ENCODE data around the gene PPM1B. TPM values are rescaled to one million over a fixed set of nuclear protein-coding genes. Genes with fewer than 3 reads are reported as not detected.

PPM1B gene
- total RNA-seq, 4 donors from 2014 or later, result 35.1 to 72.6 (median 61.5) TPM

DNA sequence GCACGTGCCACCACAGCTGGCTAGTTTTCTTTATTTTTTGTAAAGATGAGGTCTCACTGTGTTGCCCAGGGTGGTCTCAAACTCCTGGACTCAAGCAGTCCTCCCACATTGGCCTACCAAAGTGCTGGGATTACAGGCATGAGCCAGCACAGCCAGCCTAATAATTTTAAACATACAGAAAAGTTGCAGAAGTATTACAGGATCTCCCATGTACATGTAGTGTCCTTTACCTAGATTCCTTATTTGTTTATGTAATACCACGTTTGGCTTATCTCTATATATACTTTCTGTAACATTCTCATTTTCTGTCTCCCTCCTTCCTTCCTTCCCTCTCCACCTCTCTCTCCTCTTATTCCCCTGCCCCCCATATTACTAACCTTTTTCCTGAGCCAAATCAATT lies 41.7 kb downstream of the PPM1B start:
- no peak for DNase-seq (ENCODE audit: low spot score in 2 of 2)
- peaks cover 0 to 5% (median 0%) of the 10 kb centered on the region in 4 donors for H3K4me1 ChIP-seq
- WGBS, 2 donors, result 87 to 92% methylated on average over 2 of the region's 2 CpGs
- no peaks in the 10 kb centered on the region for H3K27me3 ChIP-seq
- TF ChIP-seq EP300 (IDR thresholded peaks at IDR 0.05) (no peak), POLR2A (IDR thresholded peaks at IDR 0.05) (no peak)
- TF ChIP-seq, protein P1, sequence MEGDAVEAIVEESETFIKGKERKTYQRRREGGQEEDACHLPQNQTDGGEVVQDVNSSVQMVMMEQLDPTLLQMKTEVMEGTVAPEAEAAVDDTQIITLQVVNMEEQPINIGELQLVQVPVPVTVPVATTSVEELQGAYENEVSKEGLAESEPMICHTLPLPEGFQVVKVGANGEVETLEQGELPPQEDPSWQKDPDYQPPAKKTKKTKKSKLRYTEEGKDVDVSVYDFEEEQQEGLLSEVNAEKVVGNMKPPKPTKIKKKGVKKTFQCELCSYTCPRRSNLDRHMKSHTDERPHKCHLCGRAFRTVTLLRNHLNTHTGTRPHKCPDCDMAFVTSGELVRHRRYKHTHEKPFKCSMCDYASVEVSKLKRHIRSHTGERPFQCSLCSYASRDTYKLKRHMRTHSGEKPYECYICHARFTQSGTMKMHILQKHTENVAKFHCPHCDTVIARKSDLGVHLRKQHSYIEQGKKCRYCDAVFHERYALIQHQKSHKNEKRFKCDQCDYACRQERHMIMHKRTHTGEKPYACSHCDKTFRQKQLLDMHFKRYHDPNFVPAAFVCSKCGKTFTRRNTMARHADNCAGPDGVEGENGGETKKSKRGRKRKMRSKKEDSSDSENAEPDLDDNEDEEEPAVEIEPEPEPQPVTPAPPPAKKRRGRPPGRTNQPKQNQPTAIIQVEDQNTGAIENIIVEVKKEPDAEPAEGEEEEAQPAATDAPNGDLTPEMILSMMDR (IDR thresholded peaks at IDR 0.05), result no peak
- no peak overlapping the region for H3K27ac ChIP-seq
- peaks cover 0 to 41% (median 16%) of the 10 kb centered on the region in 3 donors for H3K36me3 ChIP-seq
- H3K9me3 ChIP-seq, result peaks cover 0 to 13% (median 0%) of the 10 kb centered on the region in 4 donors
- no peak overlapping the region for H3K4me3 ChIP-seq

DNA sequence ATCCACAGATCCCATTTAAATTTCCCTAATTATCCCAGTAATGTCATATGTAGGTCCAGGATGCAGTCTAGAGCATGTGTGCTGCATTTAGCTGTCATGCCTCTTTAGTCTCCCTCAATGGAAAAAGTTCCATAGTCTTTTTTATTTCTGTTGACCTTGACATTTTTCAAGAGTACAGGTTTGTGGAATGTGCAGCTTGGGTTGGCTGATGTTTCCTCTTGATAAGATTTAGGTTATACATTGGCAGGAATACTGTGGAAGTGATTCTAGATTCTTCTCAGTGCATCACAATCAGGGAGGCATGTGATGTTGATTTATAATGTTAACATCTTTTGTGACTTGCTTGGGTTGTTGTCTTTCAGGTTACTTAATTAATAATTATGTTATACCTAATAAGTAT lies 42.5 kb downstream of the PPM1B start:
- peaks cover 0 to 46% (median 16%) of the 10 kb centered on the region in 3 donors for H3K36me3 ChIP-seq
- TF ChIP-seq EP300 (IDR thresholded peaks at IDR 0.05), result no peak
- TF ChIP-seq, protein P1 (IDR thresholded peaks at IDR 0.05), result no peak
- TF ChIP-seq POLR2A (IDR thresholded peaks at IDR 0.05), result no peak
- no peak overlapping the region for H3K27ac ChIP-seq
- H3K4me3 ChIP-seq, result no peak overlapping the region
- H3K9me3 ChIP-seq, result peaks cover 0 to 13% (median 0%) of the 10 kb centered on the region in 4 donors
- H3K27me3 ChIP-seq, result no peaks in the 10 kb centered on the region
- H3K4me1 ChIP-seq, result no peaks in the 10 kb centered on the region
- no peak for DNase-seq (ENCODE audit: low spot score in 2 of 2)

DNA sequence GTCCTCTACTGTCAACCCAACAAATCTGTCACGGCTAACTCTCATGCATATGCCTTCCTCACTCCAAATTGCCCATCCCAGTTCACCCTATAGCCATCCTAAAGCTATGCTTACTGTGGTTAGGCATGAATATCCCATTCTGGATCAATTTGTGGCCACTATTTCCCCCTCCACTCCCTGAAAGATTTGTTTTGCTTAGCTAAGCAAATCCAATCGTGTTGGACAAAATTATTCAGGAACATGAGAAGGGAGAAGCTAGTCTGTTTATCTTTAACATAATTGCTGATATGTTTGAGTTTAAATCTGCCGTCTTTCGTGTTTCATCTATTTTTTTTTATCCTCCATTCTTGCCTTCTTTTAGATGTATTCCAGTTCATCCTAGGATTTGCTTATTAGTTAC lies 43.6 kb downstream of the PPM1B start:
- DNase-seq (ENCODE audit: low spot score in 2 of 2), result no peak
- TF ChIP-seq, protein P1 (IDR thresholded peaks at IDR 0.05), result no peak
- TF ChIP-seq POLR2A (IDR thresholded peaks at IDR 0.05) (no peak), EP300 (IDR thresholded peaks at IDR 0.05) (no peak)
- Histone ChIP-seq H3K36me3 (peaks cover 0 to 46% (median 16%) of the 10 kb centered on the region in 3 donors), H3K27ac (no peak overlapping the region), H3K4me3 (no peak overlapping the region), H3K9me3 (peaks cover 0 to 13% (median 0%) of the 10 kb centered on the region in 4 donors), H3K4me1 (no peaks in the 10 kb centered on the region), H3K27me3 (no peaks in the 10 kb centered on the region)
- 91% methylated on average over 4 of the region's 4 CpGs for WGBS, 2 donors

DNA sequence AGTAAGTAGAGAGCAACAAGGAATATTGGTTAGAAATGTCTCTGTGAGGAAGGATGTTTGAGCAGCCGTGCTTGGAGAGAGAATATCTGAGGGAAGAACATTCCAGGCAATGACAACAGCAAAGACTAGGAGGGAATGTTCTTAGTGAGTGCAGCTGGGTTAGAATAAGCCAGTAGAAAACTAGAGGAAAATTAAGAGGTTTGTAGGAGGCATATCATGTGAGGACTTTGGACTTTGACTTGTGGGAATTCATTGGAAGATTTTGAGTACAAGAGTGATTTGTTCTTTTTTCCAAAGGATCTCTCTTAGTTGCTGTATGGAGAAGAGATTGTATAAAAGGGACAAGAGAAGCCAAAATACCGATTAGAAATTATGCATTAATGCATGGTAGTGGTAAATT lies 47.2 kb downstream of the PPM1B start:
- Histone ChIP-seq H3K9me3 (no peaks in the 10 kb centered on the region), H3K27me3 (no peaks in the 10 kb centered on the region), H3K36me3 (peaks cover 0 to 45% (median 0%) of the 10 kb centered on the region in 3 donors), H3K4me3 (no peak overlapping the region), H3K27ac (no peak overlapping the region), H3K4me1 (no peaks in the 10 kb centered on the region)
- TF ChIP-seq, protein P1 (IDR thresholded peaks at IDR 0.05), result no peak
- TF ChIP-seq POLR2A (IDR thresholded peaks at IDR 0.05) (no peak), EP300 (IDR thresholded peaks at IDR 0.05) (no peak)
- DNase-seq (ENCODE audit: low spot score in 2 of 2), result no peak
- 52 to 55% methylated on average over 2 of the region's 2 CpGs for WGBS, 2 donors

DNA sequence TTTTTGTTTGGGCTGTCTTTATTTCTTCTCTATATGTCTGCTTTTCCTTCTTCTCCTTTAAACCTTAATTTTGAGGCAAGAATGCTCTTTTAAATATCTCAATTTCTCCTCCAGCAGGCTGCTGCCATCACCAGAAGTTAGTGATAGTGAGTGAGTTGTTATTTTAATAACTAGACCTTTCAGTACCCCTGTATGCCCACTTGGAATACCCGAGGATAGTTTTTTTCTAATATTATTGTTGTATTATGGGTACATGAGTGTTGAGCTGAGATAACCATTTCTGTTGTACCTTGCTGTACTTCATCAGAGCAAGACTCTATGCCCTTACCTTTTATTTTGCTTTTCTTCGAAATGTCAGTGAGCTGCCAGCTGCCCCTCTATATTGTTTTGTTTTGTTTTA lies 50.1 kb downstream of the PPM1B start:
- no peaks in the 10 kb centered on the region for H3K9me3 ChIP-seq
- peaks cover 0 to 43% (median 4%) of the 10 kb centered on the region in 3 donors for H3K36me3 ChIP-seq
- no peaks in the 10 kb centered on the region for H3K27me3 ChIP-seq
- H3K27ac ChIP-seq, result no peak overlapping the region
- H3K4me3 ChIP-seq, result no peak overlapping the region
- WGBS, 2 donors, result 88 to 93% methylated on average over 2 of the region's 2 CpGs
- no peak for DNase-seq (ENCODE audit: low spot score in 2 of 2)
- no peaks in the 10 kb centered on the region for H3K4me1 ChIP-seq
- TF ChIP-seq, protein P1 (IDR thresholded peaks at IDR 0.05), result no peak
- no peak for TF ChIP-seq POLR2A (IDR thresholded peaks at IDR 0.05)
- TF ChIP-seq EP300 (IDR thresholded peaks at IDR 0.05), result no peak
